ENCODE measurements around the gene SGO2. TPM values are rescaled to one million over a fixed set of nuclear protein-coding genes. Genes with fewer than 3 reads are reported as not detected.

Gene SGO2
- total RNA-seq, 1 experiment from 2014 or later, result 20.1 TPM

DNA sequence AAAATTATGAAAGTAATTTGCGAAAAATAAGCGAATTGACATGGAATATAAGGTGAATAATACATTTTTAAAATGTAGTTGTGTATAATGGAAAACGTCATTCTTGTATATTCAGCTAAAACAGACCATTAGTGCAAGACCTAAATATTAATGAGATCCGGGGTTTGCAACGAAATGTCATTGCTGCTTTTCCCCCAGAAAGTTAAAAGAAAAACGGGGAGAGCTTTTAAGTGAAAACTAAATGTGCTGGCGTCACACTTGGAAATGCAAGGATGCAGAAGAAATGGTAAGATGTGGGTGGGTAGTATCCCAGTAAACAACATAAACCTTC lies 491 bp upstream of the SGO2 start:
- BruUV-seq (replicated peaks), result no TSS peak
- Histone ChIP-seq H3K4me3 (ENCODE audit: low read depth, low read length) (peak overlapping the region; percentile 67), H3K27me3 (replicated peaks; ENCODE audit: control insufficient read depth, insufficient read depth, low read length) (no peaks in the 10 kb centered on the region), H3K9me3 (no peaks in the 10 kb centered on the region), H3K36me3 (ENCODE audit: control insufficient read depth, insufficient read depth, low read length) (no peaks in the 10 kb centered on the region), H3K4me1 (peaks cover 15% of the 10 kb centered on the region; the same call in 1 of the 2 replicates)
- H3K36me3 Mint-ChIP-seq (ENCODE audit: insufficient read depth, unreplicated experiment), result peaks cover 5% of the 10 kb centered on the region
- peaks cover 20% of the 10 kb centered on the region for H3K4me1 Mint-ChIP-seq (ENCODE audit: low read depth, unreplicated experiment)
- peak overlapping the region; percentile 84 for H3K4me3 Mint-ChIP-seq (ENCODE audit: unreplicated experiment)
- H3K27ac Mint-ChIP-seq (ENCODE audit: unreplicated experiment), result no peak overlapping the region
- intact Hi-C loops (cut with micrococcal nuclease; ENCODE audit: unreplicated experiment), result no loop called here
- no peaks in the 10 kb centered on the region for H3K27me3 Mint-ChIP-seq (ENCODE audit: insufficient read depth, unreplicated experiment)
- H3K9me3 Mint-ChIP-seq (ENCODE audit: unreplicated experiment), result no peaks in the 10 kb centered on the region
- TF ChIP-seq, protein P1, sequence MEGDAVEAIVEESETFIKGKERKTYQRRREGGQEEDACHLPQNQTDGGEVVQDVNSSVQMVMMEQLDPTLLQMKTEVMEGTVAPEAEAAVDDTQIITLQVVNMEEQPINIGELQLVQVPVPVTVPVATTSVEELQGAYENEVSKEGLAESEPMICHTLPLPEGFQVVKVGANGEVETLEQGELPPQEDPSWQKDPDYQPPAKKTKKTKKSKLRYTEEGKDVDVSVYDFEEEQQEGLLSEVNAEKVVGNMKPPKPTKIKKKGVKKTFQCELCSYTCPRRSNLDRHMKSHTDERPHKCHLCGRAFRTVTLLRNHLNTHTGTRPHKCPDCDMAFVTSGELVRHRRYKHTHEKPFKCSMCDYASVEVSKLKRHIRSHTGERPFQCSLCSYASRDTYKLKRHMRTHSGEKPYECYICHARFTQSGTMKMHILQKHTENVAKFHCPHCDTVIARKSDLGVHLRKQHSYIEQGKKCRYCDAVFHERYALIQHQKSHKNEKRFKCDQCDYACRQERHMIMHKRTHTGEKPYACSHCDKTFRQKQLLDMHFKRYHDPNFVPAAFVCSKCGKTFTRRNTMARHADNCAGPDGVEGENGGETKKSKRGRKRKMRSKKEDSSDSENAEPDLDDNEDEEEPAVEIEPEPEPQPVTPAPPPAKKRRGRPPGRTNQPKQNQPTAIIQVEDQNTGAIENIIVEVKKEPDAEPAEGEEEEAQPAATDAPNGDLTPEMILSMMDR (IDR thresholded peaks at IDR 0.05; ENCODE audit: insufficient read depth in 1 of 2, low read depth in 1 of 2, low read length in 1 of 2, severe bottlenecking in 1 of 2, unreplicated experiment in 1 of 2), result no peak
- ChIA-PET CTCF (interaction anchor here (0.6 kb wide), 1 partner anchor 44 kb away, joined by 3 read pairs; no protein-coding TSS in a partner anchor), POLR2A (no interaction called here)
- no peak for DNase-seq

DNA sequence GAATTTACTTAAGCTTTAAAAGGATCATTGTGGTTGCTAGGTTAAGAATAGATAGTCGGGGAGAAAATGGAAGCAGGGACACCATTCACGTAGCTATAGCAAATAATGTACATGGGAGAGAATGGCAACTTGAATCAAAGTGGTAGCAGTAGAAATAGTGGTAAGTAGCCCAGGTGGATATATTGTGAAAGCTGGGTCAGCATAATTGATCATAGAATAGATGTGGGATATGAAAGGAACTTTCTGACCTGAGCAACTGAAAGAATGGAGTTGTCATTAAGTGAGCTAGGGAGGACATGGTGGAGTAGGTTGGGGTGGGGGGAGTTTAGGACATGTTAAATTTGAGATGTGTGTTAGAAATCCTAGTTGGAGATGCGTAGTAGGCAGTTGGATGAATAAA lies 2.2 kb downstream of the SGO2 start:
- ChIA-PET POLR2A (no interaction called here), CTCF (no interaction called here)
- H3K4me3 ChIP-seq (ENCODE audit: low read depth, low read length), result no peak overlapping the region
- Mint-ChIP-seq H3K4me1 (ENCODE audit: low read depth, unreplicated experiment) (peaks cover 20% of the 10 kb centered on the region), H3K36me3 (ENCODE audit: insufficient read depth, unreplicated experiment) (peaks cover 5% of the 10 kb centered on the region), H3K9me3 (ENCODE audit: unreplicated experiment) (no peaks in the 10 kb centered on the region), H3K27ac (ENCODE audit: unreplicated experiment) (no peak overlapping the region), H3K27me3 (ENCODE audit: insufficient read depth, unreplicated experiment) (no peaks in the 10 kb centered on the region), H3K4me3 (ENCODE audit: unreplicated experiment) (no peak overlapping the region)
- BruUV-seq (replicated peaks), result no TSS peak
- no peak for DNase-seq
- H3K4me1 ChIP-seq, result peaks cover 15% of the 10 kb centered on the region; the same call in 1 of the 2 replicates
- H3K9me3 ChIP-seq, result no peaks in the 10 kb centered on the region
- intact Hi-C loops (cut with micrococcal nuclease; ENCODE audit: unreplicated experiment), result no loop called here
- TF ChIP-seq, protein P1 (IDR thresholded peaks at IDR 0.05; ENCODE audit: insufficient read depth in 1 of 2, low read depth in 1 of 2, low read length in 1 of 2, severe bottlenecking in 1 of 2, unreplicated experiment in 1 of 2), result no peak
- no peaks in the 10 kb centered on the region for H3K27me3 ChIP-seq (replicated peaks; ENCODE audit: control insufficient read depth, insufficient read depth, low read length)
- no peaks in the 10 kb centered on the region for H3K36me3 ChIP-seq (ENCODE audit: control insufficient read depth, insufficient read depth, low read length)

DNA sequence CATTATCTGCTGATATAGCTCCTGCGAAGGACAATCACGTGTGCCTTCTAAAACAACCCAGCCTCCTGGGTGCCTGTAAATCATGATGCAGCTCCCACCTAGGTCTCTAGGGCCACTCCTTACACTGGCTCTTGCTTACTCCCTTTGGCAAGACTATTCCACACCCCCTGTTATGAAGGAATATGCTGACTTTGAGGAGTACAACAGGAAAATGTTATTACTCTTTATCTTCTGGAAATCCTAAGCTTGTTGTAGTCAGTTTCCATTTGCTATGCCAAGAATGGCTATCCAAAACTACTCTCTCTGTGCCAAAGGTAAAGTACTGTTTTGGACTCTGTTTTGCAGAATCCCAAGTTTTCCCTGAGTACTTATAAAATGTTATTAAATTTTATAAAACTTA lies 7.7 kb downstream of the SGO2 start:
- Histone ChIP-seq H3K4me3 (ENCODE audit: low read depth, low read length) (no peak overlapping the region), H3K27me3 (replicated peaks; ENCODE audit: control insufficient read depth, insufficient read depth, low read length) (no peaks in the 10 kb centered on the region), H3K9me3 (no peaks in the 10 kb centered on the region), H3K36me3 (ENCODE audit: control insufficient read depth, insufficient read depth, low read length) (no peaks in the 10 kb centered on the region), H3K4me1 (no peaks in the 10 kb centered on the region)
- H3K27ac Mint-ChIP-seq (ENCODE audit: unreplicated experiment), result no peak overlapping the region
- TF ChIP-seq, protein P1 (IDR thresholded peaks at IDR 0.05; ENCODE audit: insufficient read depth in 1 of 2, low read depth in 1 of 2, low read length in 1 of 2, severe bottlenecking in 1 of 2, unreplicated experiment in 1 of 2), result no peak
- no peaks in the 10 kb centered on the region for H3K27me3 Mint-ChIP-seq (ENCODE audit: insufficient read depth, unreplicated experiment)
- ChIA-PET CTCF (no interaction called here), POLR2A (no interaction called here)
- BruUV-seq (replicated peaks), result no TSS peak
- no peaks in the 10 kb centered on the region for H3K36me3 Mint-ChIP-seq (ENCODE audit: insufficient read depth, unreplicated experiment)
- no peak overlapping the region for H3K4me3 Mint-ChIP-seq (ENCODE audit: unreplicated experiment)
- intact Hi-C loops (cut with micrococcal nuclease; ENCODE audit: unreplicated experiment), result no loop called here
- peaks cover 4% of the 10 kb centered on the region for H3K4me1 Mint-ChIP-seq (ENCODE audit: low read depth, unreplicated experiment)
- no peaks in the 10 kb centered on the region for H3K9me3 Mint-ChIP-seq (ENCODE audit: unreplicated experiment)
- DNase-seq, result no peak
